Measurements from ENCODE around the gene CASK. TPM values are rescaled to one million over a fixed set of nuclear protein-coding genes. Genes with fewer than 3 reads are reported as not detected.

The CASK gene
- total RNA-seq, 6 experiments from 2014 or later: 17.8 to 23.8 (median 20.4) TPM

DNA sequence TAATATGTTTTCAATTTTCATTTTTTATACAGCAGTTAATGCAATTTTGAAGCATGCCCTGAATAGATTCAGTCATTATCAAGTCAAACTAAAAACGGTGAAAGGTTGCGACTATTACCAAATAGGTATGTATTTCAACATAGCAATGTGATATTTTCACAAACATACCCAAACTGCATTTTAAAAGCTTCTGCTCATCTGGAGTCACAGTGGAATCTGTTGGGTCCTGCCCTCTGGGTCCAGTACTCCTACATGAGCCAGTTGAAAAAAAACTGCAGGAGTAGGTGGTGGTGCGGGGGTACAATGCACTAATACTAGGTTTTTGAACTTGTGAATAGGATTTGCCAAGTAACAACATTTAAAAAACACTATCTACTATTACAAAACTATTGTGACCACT is 233.6 kb downstream of the CASK start:
- 32% methylated on average over 3 of the region's 3 CpGs for WGBS (ENCODE audit: insufficient coverage, low coverage, low lambda C conversion rate, missing lambda C conversion rate)
- TF ChIP-seq POLR2A (IDR thresholded peaks at IDR 0.05) (no peak), CTCF (IDR thresholded peaks at IDR 0.05) (no peak)
- peaks cover 0 to 4% of the 10 kb centered on the region in 2 donors for H3K27me3 ChIP-seq
- H3K4me3 ChIP-seq: no peak overlapping the region
- H3K4me1 ChIP-seq: peaks cover 0 to 9% (median 0%) of the 10 kb centered on the region in 4 donors
- DNase-seq (peak in 1 of 3 donors; percentile 56), ATAC-seq (peak; percentile 77 to 89 (median 85))
- H3K9me3 ChIP-seq: no peaks in the 10 kb centered on the region
- no peaks in the 10 kb centered on the region for H3K36me3 ChIP-seq
- peak overlapping the region in 1 of 3 donors; percentile 4 for H3K27ac ChIP-seq
- intact Hi-C loops (cut with DNase I): no loop called here

DNA sequence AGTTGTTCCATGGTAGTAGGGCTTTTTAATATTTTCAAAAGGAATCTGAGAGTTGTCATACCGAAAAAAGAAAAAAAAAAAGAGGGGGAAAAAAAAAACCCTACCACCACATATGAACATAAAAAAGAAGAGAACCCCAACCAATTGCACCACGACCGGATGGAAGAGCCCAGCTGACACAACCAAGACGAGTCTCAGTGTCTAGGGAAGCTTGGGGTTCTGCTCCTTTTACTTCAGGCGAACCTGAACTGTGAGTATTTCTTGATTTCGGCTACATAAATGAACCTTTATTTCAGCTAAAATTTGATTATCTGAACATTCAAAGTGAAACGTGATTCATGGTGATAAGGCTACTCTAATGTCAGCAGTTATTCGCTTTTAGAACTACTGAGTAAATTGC is 234.5 kb downstream of the CASK start, which contains the start of gene GPR34:
TSS of gene GPR34 (plus strand) at position 139 of the 400 bp plus-strand sequence. CDS start 6,661 bp downstream, outside the sequence.
- H3K27ac ChIP-seq: peak within 1 kb of the TSS in 1 of 3 donors; percentile 4

DNA sequence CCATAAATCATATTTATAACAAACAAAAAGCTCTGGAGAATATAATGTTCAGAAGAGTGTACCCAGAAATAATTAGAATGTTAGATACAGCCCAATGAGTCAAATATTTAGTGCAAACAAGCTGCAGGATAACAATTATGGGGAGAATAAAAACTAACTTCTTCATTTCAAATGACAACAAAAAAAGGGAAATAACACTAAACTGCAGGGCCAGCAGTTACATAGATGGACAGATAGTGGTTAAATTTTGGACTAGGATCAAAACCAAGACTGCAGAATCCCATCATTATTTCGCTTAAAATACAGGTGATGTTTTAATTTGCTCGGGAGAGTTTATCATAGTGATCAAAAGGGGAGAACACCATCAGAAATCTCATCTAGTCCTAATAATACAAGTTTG is 235.2 kb downstream of the CASK start:
- H3K27me3 ChIP-seq: peaks cover 0 to 5% of the 10 kb centered on the region in 2 donors
- H3K27ac ChIP-seq: no peak overlapping the region
- DNase-seq: no peak
- H3K4me1 ChIP-seq: peaks cover 0 to 9% (median 0%) of the 10 kb centered on the region in 4 donors
- 54% methylated on average over 2 of the region's 2 CpGs for WGBS (ENCODE audit: insufficient coverage, low coverage, low lambda C conversion rate, missing lambda C conversion rate)
- intact Hi-C loops (cut with DNase I): no loop called here
- no peaks in the 10 kb centered on the region for H3K36me3 ChIP-seq
- no peaks in the 10 kb centered on the region for H3K9me3 ChIP-seq
- no peak overlapping the region for H3K4me3 ChIP-seq
- ATAC-seq: no peak
- TF ChIP-seq CTCF (IDR thresholded peaks at IDR 0.05): no peak
- no peak for TF ChIP-seq POLR2A (IDR thresholded peaks at IDR 0.05)

More for the DNA sequence above, 234.5 kb downstream of the CASK start, which contains the start of gene GPR34:
- H3K36me3 ChIP-seq: no peaks in the 10 kb centered on the region
- intact Hi-C loops (cut with DNase I): no loop called here
- no peak for TF ChIP-seq POLR2A (IDR thresholded peaks at IDR 0.05)
- no peak for TF ChIP-seq CTCF (IDR thresholded peaks at IDR 0.05)
- no peak within 1 kb of the TSS for H3K4me3 ChIP-seq
- DNase-seq: no peak
- peak in 1 of 4 donors; percentile 33 for ATAC-seq
- 44% methylated on average over 8 of the region's 8 CpGs for WGBS (ENCODE audit: insufficient coverage, low coverage, low lambda C conversion rate, missing lambda C conversion rate)
- H3K27me3 ChIP-seq: peaks cover 0 to 5% of the 10 kb centered on the region in 2 donors
- H3K4me1 ChIP-seq: peaks cover 0 to 9% (median 0%) of the 10 kb centered on the region in 4 donors
- H3K9me3 ChIP-seq: no peaks in the 10 kb centered on the region

DNA sequence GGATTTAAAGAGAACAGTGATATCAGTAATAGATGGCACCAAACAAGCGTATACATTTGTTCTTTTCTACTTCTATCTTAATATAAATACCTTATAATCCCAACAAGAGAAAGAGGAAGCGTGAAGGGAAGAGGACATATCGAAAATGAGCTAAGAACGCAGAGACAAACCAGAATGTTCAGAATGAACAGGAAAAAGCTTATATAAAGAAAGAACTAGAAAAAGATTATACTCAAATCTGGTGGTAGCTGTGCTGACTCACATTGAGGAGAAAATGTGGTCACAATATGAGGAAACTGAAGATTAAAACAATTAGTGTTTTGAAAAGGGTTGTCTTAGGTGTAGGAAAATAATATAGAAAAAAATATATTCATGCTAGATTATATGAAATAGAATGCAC is 236.6 kb downstream of the CASK start:
- no peak for TF ChIP-seq POLR2A (IDR thresholded peaks at IDR 0.05)
- TF ChIP-seq CTCF (IDR thresholded peaks at IDR 0.05): no peak
- no peak for DNase-seq
- Histone ChIP-seq H3K9me3 (no peaks in the 10 kb centered on the region), H3K36me3 (no peaks in the 10 kb centered on the region), H3K27ac (no peak overlapping the region), H3K4me3 (no peak overlapping the region), H3K4me1 (peaks cover 0 to 3% (median 0%) of the 10 kb centered on the region in 4 donors), H3K27me3 (peaks cover 0 to 5% of the 10 kb centered on the region in 2 donors)
- 53% methylated on average over 4 of the region's 4 CpGs for WGBS (ENCODE audit: insufficient coverage, low coverage, low lambda C conversion rate, missing lambda C conversion rate)
- intact Hi-C loops (cut with DNase I): no loop called here
- no peak for ATAC-seq

Measured in right lobe of liver (tissue), 6 donors.